Measurements from ENCODE around the gene PARVB.

Gene PARVB

DNA sequence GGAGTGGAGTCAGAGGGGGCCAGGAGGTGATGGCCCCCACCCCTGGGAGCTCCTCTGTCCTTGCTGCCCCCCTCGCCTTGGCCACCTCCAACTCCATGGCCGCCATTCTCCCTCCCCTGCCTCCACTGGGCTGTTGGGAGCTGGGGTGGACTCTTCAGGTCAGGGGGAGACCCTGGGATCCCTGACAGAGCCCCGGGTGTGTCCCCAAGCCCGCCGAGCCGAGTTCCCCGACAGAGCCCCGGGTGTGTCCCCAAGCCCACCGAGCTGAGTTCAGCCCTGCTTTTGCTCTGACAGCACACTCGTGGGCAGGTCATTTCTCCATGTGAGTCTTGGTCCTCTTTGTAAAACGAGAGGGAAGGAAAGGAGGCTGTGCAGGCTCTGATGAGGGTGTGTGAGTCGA lies 143.4 kb downstream of the PARVB start:
- no peak for DNase-seq

DNA sequence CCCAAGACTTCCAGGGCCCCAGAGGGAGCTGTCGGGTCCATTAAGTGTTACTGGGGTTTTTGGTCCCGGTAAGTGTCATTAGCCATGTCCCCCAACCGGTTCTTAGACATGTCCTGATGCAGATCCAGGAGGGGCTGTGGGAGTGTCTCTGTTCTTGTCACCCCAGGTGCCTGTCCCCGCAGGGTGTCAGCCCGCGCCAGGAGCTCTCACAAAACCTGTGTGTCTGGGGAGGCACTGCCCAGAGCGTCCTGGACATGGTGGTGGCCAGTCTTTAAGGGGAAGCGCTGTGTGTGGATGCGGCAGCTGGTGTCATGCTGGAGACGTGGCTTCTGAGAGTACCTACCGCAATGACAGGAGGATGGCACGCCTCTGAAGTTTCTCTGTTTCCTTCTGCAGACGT lies 144.1 kb downstream of the PARVB start:
- no peak for DNase-seq

DNA sequence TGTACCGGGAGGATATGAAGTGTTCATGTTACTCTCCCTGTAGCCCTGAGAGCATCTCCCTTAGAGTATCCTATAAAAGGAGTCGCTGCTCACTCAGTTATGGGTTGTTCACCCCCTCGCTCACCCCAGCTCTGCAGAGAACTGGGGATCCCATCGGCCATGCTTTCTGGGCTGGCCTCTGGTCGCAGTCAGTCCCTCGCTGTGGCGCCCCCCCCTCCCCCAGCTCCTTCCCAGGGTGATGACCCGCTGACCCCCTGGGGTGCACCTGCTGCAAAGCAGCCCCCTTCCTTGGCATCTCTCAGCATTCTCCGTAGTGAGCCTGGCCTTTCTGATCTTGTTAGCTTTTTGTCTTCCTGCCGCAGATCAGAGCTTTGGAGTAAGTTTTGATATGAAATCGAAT lies 146.4 kb downstream of the PARVB start:
- no peak for DNase-seq

DNA sequence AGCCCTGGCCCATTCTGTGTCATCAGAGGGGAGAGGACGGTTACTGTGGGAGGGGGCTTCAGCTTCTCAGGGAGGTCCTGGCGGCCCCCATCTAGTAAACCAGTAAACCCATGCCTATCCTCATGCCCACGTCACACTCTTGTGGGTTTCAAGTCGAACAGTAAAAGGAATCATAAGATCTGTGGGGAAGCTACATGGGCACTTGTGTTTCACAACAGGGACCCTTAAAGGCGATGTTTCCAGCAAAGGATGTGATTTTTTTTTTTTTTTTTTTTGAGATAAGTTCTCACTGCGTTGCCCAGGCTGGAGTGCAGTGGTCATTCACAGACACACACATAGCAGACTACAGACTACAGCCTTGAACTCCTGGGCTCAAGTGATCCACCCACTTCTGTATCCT lies 147.5 kb downstream of the PARVB start:
- no peak for DNase-seq

DNA sequence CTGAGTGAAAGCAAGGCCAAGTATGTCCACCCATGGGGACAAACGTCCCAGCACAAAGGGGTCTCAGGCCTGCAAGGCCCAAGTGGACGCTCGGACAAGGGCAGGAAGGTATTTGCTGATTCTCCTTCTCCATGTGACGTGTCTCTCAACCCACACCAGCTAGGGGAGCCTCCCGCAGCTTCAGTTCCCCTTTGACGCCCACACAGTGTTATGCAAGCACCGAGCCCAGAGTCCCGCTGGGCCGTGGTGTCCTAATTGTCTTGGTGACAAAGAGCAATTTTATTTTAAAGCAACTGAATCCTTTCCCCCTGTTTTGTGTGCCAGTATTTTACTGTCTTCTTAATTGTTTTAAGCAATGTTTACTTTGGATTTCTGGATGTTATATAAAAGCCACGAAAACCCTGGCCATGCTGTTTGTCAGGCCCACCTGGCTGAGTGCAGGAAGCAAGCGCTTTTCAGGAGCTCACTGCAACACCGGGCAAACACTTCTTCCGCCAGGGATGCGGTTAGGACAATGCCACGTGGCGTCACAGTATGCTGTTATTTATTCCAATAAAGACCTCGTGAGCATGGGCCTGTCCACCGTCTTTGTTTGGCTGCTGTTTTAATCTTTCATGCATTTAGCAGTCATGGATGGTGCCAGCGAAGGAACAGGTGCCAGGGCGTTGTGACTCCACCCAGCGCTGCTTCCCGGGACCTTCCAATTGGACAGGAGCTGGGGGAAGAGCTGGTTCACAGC lies 148.4 kb downstream of the PARVB start:
- DNase-seq = peak; percentile 73

DNA sequence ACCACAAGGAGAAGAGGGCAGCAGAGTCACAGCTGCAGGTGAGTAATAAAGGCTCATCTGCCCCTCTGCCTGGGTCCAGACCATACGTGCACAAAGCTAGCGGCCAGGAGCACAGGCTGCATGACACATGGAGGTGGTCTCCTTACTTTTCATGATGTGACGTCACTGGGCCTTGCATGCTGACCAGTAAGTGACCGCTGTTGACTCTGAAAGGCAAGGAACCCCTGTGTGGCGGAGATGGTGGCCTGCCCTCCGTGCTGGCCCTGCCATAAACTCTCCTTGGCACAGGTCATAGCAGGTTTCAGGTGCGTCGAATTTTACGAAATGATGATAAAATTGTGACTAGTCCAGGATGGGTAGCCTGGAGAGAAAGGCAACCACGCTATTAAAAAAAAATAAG lies 149.1 kb downstream of the PARVB start:
- no peak for DNase-seq

DNA sequence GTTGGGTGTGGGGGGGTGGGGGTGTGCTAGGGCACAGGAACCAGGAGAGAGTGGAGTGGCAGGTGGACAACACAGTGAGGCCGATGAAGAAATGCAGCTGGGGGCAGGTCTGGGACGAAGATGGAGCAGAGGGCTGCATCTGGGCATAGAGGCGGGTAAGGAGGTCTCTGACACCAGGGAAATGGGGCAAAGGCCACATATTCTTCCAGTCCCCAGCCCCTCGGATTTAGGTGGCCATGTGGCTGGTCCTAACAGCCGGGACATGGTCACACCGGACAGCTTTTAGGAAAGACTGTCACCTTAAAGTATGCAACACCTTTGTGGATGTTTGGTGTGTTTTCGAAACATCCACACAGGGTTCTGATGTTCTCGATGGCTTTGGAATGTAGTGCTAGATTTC lies 151.6 kb downstream of the PARVB start:
- DNase-seq = no peak

DNA sequence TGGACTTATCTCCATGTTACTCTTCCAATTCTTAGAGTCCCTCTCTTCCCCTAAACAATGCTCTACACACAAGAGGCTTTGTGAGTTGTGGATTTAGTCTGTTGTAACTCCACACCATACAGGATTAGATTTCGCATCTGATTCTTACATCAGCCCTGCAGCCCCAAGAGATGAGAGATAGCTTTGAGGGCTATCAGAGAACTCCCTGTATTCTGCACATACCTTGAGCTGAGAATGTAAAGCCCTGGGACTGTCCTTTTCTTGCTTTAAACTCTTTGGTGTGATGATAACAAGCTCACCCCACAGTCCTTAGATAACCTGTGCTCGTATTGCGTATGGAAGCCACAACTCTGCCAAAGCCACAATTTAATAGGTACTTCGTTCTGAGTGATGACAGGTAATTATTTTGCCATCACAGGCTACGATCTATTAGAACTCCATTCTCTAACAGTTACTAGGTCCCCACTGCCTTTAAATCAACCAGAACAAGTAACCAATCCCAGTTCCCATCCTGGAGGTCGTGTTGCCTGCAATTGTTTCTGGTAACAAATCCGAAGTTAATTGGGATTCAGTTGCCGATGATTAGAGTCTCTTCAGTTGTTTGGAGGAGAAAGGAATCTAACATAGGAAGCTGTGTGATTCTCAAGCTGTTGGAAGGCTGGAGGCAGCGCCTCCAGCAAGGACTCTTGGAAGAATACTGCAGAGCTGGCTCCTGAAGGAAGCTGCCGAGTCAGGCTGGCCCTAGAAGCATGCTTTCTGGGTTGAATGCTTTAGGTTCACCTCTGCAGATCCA lies 155.3 kb downstream of the PARVB start:
- DNase-seq = no peak

DNA sequence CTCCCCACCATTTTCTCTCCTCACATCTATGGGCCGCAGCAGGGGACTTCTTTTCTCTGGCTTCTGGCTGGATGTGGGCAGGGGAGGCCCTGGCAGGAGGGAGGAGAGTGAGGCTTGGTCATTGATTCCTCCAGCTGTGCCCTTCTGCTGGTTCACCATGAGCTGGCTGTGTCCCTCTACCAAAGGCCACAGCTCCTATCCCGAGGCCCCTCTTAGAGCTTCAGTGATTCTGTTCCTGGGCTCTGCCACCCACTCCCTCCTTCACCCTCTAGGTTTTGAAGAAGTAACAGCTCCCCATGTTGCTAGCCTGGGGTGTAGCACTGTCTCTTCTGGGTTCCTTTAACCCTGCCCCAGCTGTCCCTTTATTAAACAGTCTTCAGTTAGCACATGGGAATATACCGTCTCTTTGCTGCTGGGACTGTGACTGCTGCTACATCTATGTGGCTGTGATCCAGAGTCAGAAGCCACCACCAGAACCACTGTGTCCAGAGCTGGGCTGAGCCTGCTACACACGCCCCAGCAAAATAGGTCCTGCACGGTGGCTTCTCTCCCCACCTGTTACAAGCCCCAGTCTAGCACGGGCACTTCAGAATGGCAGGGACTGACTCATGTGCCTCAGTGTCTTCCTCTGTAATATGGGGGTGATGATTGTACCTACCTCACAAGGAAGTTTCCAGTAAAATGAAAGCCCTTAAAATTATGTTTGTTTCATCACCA lies 156.0 kb downstream of the PARVB start:
- no peak for DNase-seq

DNA sequence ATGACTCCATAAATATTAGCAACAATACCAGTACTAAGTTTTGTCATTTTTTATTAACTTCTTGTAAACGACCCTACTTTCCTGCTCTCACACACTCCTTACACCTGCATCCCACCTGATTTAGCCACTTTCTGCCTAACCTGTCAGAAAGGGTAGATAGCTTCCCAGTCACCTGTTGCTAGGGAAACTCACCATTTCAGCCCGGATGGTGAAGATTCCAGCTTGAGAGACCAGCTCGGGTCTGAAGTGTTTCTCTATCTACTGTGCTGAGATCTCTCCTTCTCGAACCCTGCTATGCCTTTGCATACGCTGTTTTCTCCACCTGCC lies 156.6 kb downstream of the PARVB start, which contains the start of gene PARVG:
Gene PARVG (plus strand): TSS at position 220 of the 327 bp plus-strand sequence. CDS start 2,405 bp downstream, outside the sequence.
- DNase-seq = peak; percentile 68

DNA sequence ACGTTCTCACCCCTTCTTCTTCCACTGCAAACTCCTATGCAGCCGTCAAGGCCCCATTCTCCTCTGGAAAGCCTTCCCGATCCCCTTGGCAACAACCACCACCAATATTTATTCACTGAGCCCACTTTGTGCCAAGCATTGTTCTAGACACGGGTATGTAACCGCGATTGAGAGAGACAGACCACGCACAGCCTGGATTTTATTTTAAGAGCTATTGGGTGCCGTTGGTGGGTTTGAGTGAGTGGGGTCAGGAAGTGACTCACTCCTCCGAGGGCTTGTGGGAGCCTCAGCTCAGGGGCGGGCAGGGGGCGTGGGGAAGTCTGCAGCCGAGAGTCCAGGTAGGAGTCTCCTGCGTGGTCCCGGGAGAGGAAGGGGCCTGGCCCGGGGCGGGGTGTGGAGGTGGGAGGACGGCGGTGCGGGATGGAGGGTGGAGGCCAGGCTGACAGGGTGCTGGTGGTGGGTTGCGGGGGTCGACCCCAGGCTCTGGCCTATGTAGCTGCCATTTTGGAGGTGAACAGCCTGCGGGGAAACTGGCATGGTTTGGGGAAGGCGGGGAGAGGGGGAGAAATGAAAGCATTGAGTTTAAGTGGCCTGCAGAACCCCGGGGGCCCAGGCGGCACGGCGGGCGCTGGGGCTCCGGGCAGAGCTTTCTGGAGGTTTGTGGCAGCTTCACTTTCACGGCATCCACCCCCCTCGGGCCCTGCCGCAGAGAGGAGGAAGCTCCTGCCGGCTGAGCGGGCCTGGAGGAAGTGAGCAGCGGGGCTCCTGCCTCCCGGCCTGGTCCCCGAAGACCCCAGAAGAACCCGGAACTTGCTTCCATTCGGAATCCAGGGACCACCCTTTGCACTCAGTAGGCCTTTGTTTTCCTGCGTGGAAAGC lies 157.2 kb downstream of the PARVB start:
- DNase-seq = peak; percentile 64

DNA sequence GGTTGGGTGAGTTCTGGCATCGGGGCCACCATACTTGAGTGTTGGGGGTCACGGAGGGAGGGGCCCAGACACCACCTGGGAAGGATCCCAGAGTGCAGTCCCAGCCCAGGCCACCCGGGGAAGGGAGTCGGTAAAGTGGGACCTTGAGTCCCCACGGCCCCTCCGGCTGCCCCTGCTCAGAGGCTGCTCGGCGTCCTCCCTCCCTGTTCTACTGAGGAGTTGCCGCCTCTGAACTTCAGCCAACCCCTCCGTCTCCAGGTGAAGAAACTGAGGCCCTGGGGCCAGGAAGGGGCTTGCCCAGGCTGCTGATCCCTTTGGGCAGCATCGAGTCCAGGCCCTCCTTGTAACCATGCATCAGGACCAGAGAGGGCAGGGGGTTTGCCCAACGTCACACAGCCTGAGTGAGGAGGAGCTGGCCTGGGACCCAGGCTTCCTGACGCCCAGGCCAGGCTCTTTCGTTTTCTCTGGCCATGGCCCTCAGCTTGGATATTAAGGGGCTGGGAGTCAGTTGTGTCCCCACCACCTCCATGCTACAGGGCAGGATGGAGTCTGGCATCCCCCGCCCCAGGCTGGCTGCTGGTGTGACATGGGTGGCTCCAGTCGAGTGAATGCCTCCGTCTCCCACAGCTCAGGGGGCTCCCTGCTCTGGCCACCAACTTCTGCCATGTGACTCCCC lies 157.9 kb downstream of the PARVB start:
- no peak for DNase-seq

DNA sequence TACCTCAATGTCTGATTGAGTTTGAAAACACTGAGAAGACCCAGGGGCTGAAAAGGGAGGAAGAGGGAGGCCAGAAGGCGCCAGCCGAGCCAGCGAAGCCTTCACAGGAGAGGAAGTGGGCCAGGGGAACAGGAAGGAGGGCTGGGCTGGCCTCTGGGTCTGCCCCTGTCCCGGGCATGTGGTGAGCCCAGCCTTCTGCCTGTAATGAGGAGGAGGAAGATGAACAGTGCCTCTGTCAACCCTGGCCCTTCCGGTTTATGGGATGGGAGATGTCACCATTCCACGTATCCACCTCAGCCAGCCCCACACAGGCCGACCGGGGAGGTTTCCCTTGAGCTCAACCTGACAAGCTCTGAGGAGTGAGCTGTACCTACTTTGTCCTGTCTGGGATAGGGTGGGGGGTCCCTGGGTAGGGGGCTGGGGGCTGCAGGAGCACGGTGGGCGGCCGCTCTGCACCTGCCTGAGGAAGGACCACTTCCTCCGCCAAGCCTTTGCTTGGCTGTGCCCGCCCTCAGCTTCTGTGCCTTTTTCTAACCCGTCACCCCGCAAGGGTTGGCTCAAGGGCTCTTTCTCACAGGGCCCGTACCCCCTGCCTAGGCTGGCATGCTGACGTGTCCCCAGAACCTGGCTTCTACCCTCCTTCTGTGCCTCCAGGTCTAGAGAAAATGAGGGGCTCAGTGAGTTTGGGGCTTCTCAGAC lies 158.6 kb downstream of the PARVB start:
- peak; percentile 73 for DNase-seq

DNA sequence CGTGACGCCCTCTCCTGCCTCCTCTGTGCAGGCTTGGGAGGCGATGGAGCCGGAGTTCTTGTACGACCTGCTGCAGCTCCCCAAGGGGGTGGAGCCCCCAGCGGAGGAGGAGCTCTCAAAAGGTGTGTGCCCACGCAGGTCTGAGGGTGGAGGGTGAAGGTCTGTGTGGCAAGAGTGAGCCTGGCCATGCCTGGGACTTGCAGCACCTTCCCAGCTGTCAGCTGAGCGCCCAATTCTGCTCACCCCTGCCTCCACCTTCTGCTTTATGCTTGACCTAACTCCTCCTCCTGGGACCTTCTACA lies 159.1 kb downstream of the PARVB start:
- no peak for DNase-seq

DNA sequence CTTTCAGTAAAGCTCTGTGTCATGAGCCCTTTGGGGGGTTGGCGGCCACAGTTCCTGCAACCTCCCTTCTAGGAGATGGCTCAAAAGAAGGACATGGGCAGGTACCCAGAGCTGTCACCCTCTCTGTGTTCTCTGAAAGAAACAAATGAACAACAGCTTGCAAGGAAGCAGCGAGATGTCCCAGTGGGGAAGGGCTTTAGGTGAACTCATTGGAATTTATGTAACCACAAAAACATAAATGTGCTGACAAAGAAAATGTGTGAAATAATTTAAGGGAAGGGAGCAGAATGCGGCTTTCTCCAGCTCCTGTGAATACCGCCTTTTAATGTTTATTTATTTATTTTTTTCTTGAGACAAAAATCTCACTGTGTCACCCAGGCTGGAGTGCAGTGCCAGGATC lies 159.9 kb downstream of the PARVB start:
- no peak for DNase-seq

DNA sequence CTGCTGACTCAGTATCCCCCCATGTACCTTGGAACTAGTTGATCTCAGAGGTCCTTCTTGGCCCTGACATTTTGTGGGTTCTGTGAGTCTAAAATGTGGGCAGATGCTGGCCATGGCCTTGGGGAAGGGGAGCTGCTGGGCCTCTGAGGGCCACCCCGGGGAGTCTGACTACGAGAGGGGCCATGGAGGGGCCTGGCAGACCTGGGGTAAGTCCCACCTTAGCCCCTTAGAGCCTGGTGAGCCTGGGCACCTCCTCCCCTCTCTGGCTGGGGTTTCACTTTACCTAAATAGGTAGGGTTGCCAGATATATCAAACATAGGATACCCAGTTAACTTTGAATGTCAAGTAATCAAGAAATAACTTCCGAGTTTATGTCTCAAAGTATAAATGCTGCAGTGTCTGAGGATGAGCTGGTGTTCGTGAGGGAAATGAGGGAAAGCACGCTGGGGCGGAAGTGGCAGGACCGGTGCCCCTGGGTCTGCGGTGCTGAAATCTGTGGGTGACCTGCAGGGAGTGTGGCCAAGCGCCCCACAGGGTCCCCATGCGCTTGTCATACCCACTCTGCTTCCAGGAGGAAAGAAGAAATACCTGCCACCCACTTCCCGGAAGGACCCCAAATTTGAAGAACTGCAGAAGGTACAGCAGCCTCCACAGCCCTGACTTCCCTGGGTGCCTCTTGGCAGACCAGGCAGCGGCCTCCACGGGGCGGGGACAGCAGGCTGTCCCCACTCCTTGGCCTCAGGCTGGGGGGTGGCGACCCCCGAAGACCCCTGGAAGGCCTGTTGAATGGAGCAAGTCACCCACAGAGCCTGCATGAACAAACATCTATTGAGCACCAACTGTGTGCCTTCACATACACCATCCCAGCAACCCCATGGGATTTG lies 161.4 kb downstream of the PARVB start:
- no peak for DNase-seq

DNA sequence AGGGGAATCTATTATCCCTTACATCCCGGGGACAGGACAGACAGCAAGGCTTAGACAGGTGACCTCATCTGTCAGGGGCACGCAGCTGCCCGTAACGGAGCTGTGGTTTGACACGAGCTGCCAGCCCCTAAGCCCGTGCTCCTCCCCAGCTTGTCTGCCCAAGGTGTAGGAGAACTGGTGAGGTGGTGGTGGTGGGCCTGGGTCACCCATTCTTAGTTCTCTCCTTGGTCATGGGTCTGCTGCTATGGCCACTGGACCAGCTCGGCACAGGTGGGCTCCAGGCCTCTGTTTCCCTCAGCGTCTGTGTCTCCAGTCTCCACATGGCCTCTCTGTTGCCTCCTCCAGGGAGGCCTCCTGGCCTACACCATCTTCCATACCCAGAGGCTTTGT lies 162.0 kb downstream of the PARVB start:
- DNase-seq = no peak

DNA sequence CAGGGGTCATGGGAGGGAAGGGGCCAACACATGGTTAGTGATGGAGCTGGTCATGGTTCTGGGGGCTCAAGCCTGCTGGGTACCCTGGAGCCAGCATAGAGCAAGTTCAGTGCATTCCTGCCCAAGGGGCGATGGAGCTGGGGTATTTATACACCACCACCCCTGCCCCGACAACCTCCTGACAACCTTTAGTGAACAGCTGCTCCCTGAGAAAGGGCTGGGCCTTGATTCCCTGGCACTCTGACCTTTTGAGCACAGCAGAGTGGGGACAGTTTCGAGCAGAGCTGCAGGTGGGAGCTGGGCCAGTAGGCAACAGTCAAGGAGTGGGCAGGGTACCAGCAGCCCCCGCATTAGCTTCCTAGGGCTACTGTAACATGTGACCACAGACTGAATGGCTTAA lies 162.6 kb downstream of the PARVB start:
- no peak for DNase-seq

DNA sequence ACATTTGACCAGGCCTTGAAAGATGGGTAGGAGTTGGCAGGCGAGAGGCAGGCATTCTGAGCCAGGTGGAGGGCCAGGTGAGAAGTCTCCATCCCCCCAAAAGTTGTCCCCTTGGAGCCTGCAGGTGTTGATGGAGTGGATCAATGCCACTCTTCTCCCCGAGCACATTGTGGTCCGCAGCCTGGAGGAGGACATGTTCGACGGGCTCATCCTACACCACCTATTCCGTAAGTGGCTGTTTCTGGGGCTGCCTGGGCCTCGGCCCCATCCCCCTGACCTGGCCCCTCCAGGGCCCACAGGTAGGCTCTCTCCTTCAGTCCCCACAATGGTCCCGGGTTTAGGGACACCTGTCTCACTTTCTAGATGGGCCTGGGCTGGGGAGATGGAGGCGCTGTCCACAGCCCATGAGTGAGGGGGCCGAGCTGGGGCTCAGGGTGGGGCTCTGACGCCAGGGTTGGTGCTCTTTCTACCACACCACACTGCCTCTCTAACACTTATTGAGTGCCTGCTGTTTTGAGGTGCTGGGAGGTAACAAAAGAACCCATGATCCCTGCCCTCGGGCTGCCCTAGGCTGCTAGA lies 163.6 kb downstream of the PARVB start:
- DNase-seq = no peak

DNA sequence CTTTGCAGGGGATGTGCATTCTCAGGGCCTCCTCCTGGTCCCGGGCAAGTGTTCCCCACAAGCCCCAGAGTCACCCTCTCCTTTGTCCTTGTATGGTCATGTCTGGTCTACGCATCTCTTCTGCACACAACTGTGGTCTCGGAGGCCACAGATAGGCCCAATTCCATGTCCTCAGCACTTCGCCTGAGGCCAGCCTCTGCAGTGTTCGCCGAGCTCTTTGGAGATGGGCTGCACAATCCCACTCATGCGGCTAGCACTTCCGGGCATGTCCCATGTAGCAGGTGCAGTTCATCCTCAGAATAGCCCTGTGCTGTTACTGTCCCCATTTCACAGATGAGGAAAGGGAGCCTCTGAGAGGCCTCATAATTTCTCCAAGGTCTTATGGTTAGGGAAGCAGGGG lies 164.2 kb downstream of the PARVB start:
- DNase-seq = no peak

Data from CD4-positive, alpha-beta T cell treated with Interferon gamma for 1 hour (primary cell).